HUES48 (cell line): ENCODE results near the gene DOCK3.
A peak's percentile ranks its signal among the peaks of the same experiment; 100 is the strongest.

Experiments used
- H3K27ac ChIP-seq: one replicate; pipeline ENCODE4 v1.7.0; 2013; ENCODE audit warnings: low read depth, low read length, inconsistent platforms
- H3K27me3 ChIP-seq: 2 replicates; pipeline ENCODE4 v1.6.1; 2013; ENCODE audit warnings: mild to moderate bottlenecking, low read length; ENCODE audit not compliant: control insufficient read depth, insufficient read depth
- H3K36me3 ChIP-seq: 2 replicates; pipeline ENCODE4 v1.6.1; 2013; ENCODE audit warnings: low read length; ENCODE audit not compliant: control insufficient read depth, insufficient read depth
- H3K4me1 ChIP-seq: 2 replicates; pipeline ENCODE4 v1.6.1; 2013; ENCODE audit warnings: mild to moderate bottlenecking, low read length; ENCODE audit not compliant: control insufficient read depth, insufficient read depth
- H3K4me3 ChIP-seq: 2 replicates; pipeline ENCODE4 v1.5.1; 2013; ENCODE audit warnings: mild to moderate bottlenecking, low read depth, low read length
- H3K9ac ChIP-seq: 2 replicates; pipeline ENCODE4 v1.6.1; 2013; ENCODE audit warnings: mild to moderate bottlenecking, low read depth, low read length, moderate library complexity
- H3K9me3 ChIP-seq: 2 replicates; pipeline ENCODE4 v1.6.1; 2013; ENCODE audit warnings: low read length; ENCODE audit not compliant: control insufficient read depth, insufficient read depth

DOCK3 gene

GRCh38 chr3:51375571-51375970, 700.8 kb downstream of the DOCK3 start:
- Histone ChIP-seq H3K4me3 (no peak overlapping the region), H3K27me3 (no peaks in the 10 kb centered on the region), H3K36me3 (peaks cover 13% of the 10 kb centered on the region; the same call in 1 of the 2 replicates), H3K9ac (no peak overlapping the region), H3K4me1 (no peaks in the 10 kb centered on the region), H3K27ac (no peak overlapping the region), H3K9me3 (no peaks in the 10 kb centered on the region)

- no peak overlapping the region for H3K27ac ChIP-seq
- H3K36me3 ChIP-seq = peaks cover 13% of the 10 kb centered on the region; the same call in 1 of the 2 replicates
- H3K9ac ChIP-seq = no peak overlapping the region
- no peaks in the 10 kb centered on the region for H3K27me3 ChIP-seq
- H3K4me3 ChIP-seq = no peak overlapping the region
- peaks cover 2% of the 10 kb centered on the region; the same call in 1 of the 2 replicates for H3K4me1 ChIP-seq
- no peaks in the 10 kb centered on the region for H3K9me3 ChIP-seq
These were observed 703.3 kb downstream of the DOCK3 start for GRCh38 chr3:51378065-51378464.

GRCh38 chr3:51378726-51379125, 704.0 kb downstream of the DOCK3 start:
- no peak overlapping the region for H3K9ac ChIP-seq
- H3K9me3 ChIP-seq = no peaks in the 10 kb centered on the region
- peaks cover 13% of the 10 kb centered on the region; the same call in 1 of the 2 replicates for H3K36me3 ChIP-seq
- H3K27ac ChIP-seq = no peak overlapping the region
- no peaks in the 10 kb centered on the region for H3K27me3 ChIP-seq
- H3K4me3 ChIP-seq = no peak overlapping the region
- H3K4me1 ChIP-seq = peaks cover 9% of the 10 kb centered on the region

- Histone ChIP-seq H3K9me3 (no peaks in the 10 kb centered on the region), H3K27me3 (no peaks in the 10 kb centered on the region), H3K9ac (no peak overlapping the region), H3K4me1 (peaks cover 12% of the 10 kb centered on the region), H3K27ac (no peak overlapping the region), H3K36me3 (peaks cover 11% of the 10 kb centered on the region; the same call in 1 of the 2 replicates), H3K4me3 (no peak overlapping the region)
These were observed 704.6 kb downstream of the DOCK3 start for GRCh38 chr3:51379301-51379700.

- Histone ChIP-seq H3K9ac (no peak overlapping the region), H3K4me3 (no peak overlapping the region), H3K9me3 (no peaks in the 10 kb centered on the region), H3K36me3 (peaks cover 7% of the 10 kb centered on the region; the same call in 1 of the 2 replicates), H3K27ac (no peak overlapping the region), H3K27me3 (no peaks in the 10 kb centered on the region), H3K4me1 (peaks cover 12% of the 10 kb centered on the region)
These were observed 705.2 kb downstream of the DOCK3 start for GRCh38 chr3:51379746-51380455.

GRCh38 chr3:51380601-51381332, 706.0 kb downstream of the DOCK3 start:
- no peaks in the 10 kb centered on the region for H3K9me3 ChIP-seq
- H3K4me1 ChIP-seq = peaks cover 12% of the 10 kb centered on the region

GRCh38 chr3:51381333-51381705, 706.6 kb downstream of the DOCK3 start:
- H3K4me1 ChIP-seq = peaks cover 16% of the 10 kb centered on the region
- no peak overlapping the region for H3K4me3 ChIP-seq
- H3K27me3 ChIP-seq = no peaks in the 10 kb centered on the region
- no peaks in the 10 kb centered on the region for H3K9me3 ChIP-seq
- H3K9ac ChIP-seq = no peak overlapping the region
- peaks cover 8% of the 10 kb centered on the region for H3K36me3 ChIP-seq
- H3K27ac ChIP-seq = no peak overlapping the region

More at GRCh38 chr3:51380601-51381332, 706.0 kb downstream of the DOCK3 start:
- Histone ChIP-seq H3K27me3 (no peaks in the 10 kb centered on the region), H3K36me3 (peaks cover 3% of the 10 kb centered on the region; the same call in 1 of the 2 replicates), H3K27ac (no peak overlapping the region), H3K4me3 (no peak overlapping the region), H3K9ac (no peak overlapping the region)

GRCh38 chr3:51382076-51382745, 707.5 kb downstream of the DOCK3 start:
- Histone ChIP-seq H3K27ac (no peak overlapping the region), H3K36me3 (peaks cover 15% of the 10 kb centered on the region), H3K4me3 (no peak overlapping the region), H3K27me3 (no peaks in the 10 kb centered on the region), H3K4me1 (peaks cover 21% of the 10 kb centered on the region), H3K9me3 (no peaks in the 10 kb centered on the region), H3K9ac (no peak overlapping the region)

GRCh38 chr3:51382947-51383578, 708.3 kb downstream of the DOCK3 start:
- Histone ChIP-seq H3K9ac (no peak overlapping the region), H3K4me1 (peaks cover 21% of the 10 kb centered on the region), H3K36me3 (peaks cover 21% of the 10 kb centered on the region), H3K27ac (no peak overlapping the region), H3K4me3 (peak overlapping the region; percentile 93), H3K27me3 (no peaks in the 10 kb centered on the region), H3K9me3 (no peaks in the 10 kb centered on the region)

- no peaks in the 10 kb centered on the region for H3K27me3 ChIP-seq
- H3K36me3 ChIP-seq = peaks cover 32% of the 10 kb centered on the region
- peak overlapping the region; percentile 99 for H3K27ac ChIP-seq
- no peaks in the 10 kb centered on the region for H3K9me3 ChIP-seq
- H3K9ac ChIP-seq = peak overlapping the region; percentile 93
- peaks cover 21% of the 10 kb centered on the region for H3K4me1 ChIP-seq
- peak overlapping the region; percentile 93 for H3K4me3 ChIP-seq
These were observed 709.5 kb downstream of the DOCK3 start for GRCh38 chr3:51384055-51384725.
